Measurements from ENCODE around the gene TRAPPC3L. TPM values are rescaled to one million over a fixed set of nuclear protein-coding genes. Genes with fewer than 3 reads are reported as not detected.

Gene TRAPPC3L
- total and polyA plus RNA-seq, 2 of the 13 experiments (the other 11 are each of a cell fraction or from before 2014, with no cell fraction given) = not detected

- Histone ChIP-seq H3K36me3 (replicated peaks in 1 of 2; ENCODE audit: control insufficient read depth in 1 of 2, insufficient read depth in 2 of 2, low read length in 2 of 2) (no peaks in the 10 kb centered on the region), H4K20me1 (ENCODE audit: insufficient read depth, low read length) (no peaks in the 10 kb centered on the region), H3K4me2 (ENCODE audit: low read depth, low read length) (no peak overlapping the region), H3K9ac (ENCODE audit: insufficient read depth, low read depth, low read length) (no peak overlapping the region), H3K9me3 (ENCODE audit: low read length) (no peaks in the 10 kb centered on the region), H3K27me3 (ENCODE audit: control insufficient read depth in 1 of 2, insufficient read depth in 2 of 2, low read length in 2 of 2) (peaks cover 0 to 20% of the 10 kb centered on the region in 2 experiments; a peak in 3 of 5 replicates), H3K4me1 (ENCODE audit: insufficient read depth, low read length) (no peaks in the 10 kb centered on the region), H2AFZ (ENCODE audit: low read length) (no peak overlapping the region), H3K79me2 (ENCODE audit: insufficient read depth, low read length) (no peaks in the 10 kb centered on the region), H3K27ac (ENCODE audit: extremely low read length, insufficient read depth, low read length) (no peak overlapping the region), H3K4me3 (replicated peaks in 1 of 3; ENCODE audit: insufficient read depth in 1 of 3, low read depth in 2 of 3, low read length in 3 of 3) (no peak overlapping the region)
- 3% methylated on average over 4 of the region's 4 CpGs for WGBS (ENCODE audit: low lambda C conversion rate)
- BruUV-seq (replicated peaks) = no TSS peak
- TF ChIP-seq CBX2 (IDR thresholded peaks at IDR 0.05; ENCODE audit: low read depth, low read length) (no peak), CBX2 (CRISPR knock-in tag; IDR thresholded peaks at IDR 0.05; ENCODE audit: low read depth) (no peak), HNF4A (CRISPR knock-in tag; IDR thresholded peaks at IDR 0.05) (no peak), SOX6 (IDR thresholded peaks at IDR 0.05) (no peak), SOX6 (CRISPR knock-in tag; IDR thresholded peaks at IDR 0.05) (no peak), ZFX (CRISPR knock-in tag; IDR thresholded peaks at IDR 0.05; ENCODE audit: low read depth) (no peak), ZNF577 (CRISPR knock-in tag; IDR thresholded peaks at IDR 0.05; ENCODE audit: borderline replicate concordance, low read depth) (no peak), ZNF598 (CRISPR knock-in tag; IDR thresholded peaks at IDR 0.05; ENCODE audit: borderline replicate concordance) (no peak), ZNF317 (CRISPR knock-in tag; IDR thresholded peaks at IDR 0.05) (no peak), DMTF1 (CRISPR knock-in tag; IDR thresholded peaks at IDR 0.05) (no peak), STAT6 (CRISPR knock-in tag; IDR thresholded peaks at IDR 0.05; ENCODE audit: borderline replicate concordance) (no peak)
- CTCF ChIA-PET (ENCODE audit: low intra/inter-chr PET ratio, low total read pairs) = no interaction called here
- DNase-seq (ENCODE audit: low spot score) (no peak), ATAC-seq (no peak), FAIRE-seq (no peak)
- POLR2A ChIA-PET = no interaction called here
- intact Hi-C loops (cut with micrococcal nuclease; ENCODE audit: unreplicated experiment) (no loop called here), in situ Hi-C loops (cut with HindIII; ENCODE audit: extremely low pct_ligation_motif_present, low pct_unique_long_range_greater_than_20kb) (no loop called here)
Measured at GRCh38 chr6:116459927-116460326, 85.6 kb downstream of the TRAPPC3L start.

Measured in HepG2 (cell line).